ENCODE data around the gene CHD6.

DNA sequence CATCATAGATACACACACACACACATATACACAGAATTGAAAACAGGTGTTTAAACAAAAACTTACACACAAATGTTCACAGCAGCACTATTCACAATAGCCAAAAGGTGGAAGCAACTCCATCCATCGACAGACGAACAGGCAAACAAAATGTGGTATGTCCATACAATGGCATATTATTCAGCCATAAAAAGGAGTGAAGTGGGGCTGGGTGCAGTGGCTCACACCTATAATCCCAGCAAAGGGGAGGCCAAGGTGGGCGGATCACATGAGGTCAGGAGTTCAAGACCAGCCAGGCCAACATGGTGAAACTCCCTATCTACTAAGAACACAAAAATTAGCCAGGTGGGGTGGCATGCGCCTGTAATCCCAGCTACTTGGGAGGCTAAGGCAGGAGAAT, 80.3 kb downstream of the CHD6 start:
- TF ChIP-seq TAF1 (IDR thresholded peaks at IDR 0.05; ENCODE audit: low read depth) (no peak), EP300 (IDR thresholded peaks at IDR 0.05; ENCODE audit: borderline replicate concordance) (no peak), CEBPB (IDR thresholded peaks at IDR 0.05) (no peak), NFIC (IDR thresholded peaks at IDR 0.05) (no peak), YY1 (IDR thresholded peaks at IDR 0.05; ENCODE audit: low read depth) (no peak), FOXM1 (IDR thresholded peaks at IDR 0.05; ENCODE audit: borderline replicate concordance, low read depth) (no peak), TEAD4 (IDR thresholded peaks at IDR 0.05) (no peak), RAD21 (IDR thresholded peaks at IDR 0.05; ENCODE audit: low read depth) (no peak), TCF12 (IDR thresholded peaks at IDR 0.05; ENCODE audit: low read depth) (no peak), ZBTB7A (IDR thresholded peaks at IDR 0.05; ENCODE audit: low read depth) (no peak)
- TF ChIP-seq, protein P1, sequence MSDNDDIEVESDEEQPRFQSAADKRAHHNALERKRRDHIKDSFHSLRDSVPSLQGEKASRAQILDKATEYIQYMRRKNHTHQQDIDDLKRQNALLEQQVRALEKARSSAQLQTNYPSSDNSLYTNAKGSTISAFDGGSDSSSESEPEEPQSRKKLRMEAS (IDR thresholded peaks at IDR 0.05): no peak
- TF ChIP-seq, protein P2, sequence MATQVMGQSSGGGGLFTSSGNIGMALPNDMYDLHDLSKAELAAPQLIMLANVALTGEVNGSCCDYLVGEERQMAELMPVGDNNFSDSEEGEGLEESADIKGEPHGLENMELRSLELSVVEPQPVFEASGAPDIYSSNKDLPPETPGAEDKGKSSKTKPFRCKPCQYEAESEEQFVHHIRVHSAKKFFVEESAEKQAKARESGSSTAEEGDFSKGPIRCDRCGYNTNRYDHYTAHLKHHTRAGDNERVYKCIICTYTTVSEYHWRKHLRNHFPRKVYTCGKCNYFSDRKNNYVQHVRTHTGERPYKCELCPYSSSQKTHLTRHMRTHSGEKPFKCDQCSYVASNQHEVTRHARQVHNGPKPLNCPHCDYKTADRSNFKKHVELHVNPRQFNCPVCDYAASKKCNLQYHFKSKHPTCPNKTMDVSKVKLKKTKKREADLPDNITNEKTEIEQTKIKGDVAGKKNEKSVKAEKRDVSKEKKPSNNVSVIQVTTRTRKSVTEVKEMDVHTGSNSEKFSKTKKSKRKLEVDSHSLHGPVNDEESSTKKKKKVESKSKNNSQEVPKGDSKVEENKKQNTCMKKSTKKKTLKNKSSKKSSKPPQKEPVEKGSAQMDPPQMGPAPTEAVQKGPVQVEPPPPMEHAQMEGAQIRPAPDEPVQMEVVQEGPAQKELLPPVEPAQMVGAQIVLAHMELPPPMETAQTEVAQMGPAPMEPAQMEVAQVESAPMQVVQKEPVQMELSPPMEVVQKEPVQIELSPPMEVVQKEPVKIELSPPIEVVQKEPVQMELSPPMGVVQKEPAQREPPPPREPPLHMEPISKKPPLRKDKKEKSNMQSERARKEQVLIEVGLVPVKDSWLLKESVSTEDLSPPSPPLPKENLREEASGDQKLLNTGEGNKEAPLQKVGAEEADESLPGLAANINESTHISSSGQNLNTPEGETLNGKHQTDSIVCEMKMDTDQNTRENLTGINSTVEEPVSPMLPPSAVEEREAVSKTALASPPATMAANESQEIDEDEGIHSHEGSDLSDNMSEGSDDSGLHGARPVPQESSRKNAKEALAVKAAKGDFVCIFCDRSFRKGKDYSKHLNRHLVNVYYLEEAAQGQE (IDR thresholded peaks at IDR 0.05; ENCODE audit: low read depth): no peak

Data from Ishikawa (cell line).